AG04450 (cell line): ENCODE measurements around the gene PRM3. TPM values are rescaled to one million over a fixed set of nuclear protein-coding genes. Genes with fewer than 3 reads are reported as not detected.

ENCODE experiments used
- CTCF ChIA-PET: fragments of 300-600, 350-600 bp; formaldehyde crosslinking; extraction: SDS; loops from one replicate; lab custom pipeline; 2022; ENCODE audit warnings: antibody characterized with exemption, inconsistent platforms; lab: Charles Lee
- POLR2A ChIA-PET: fragments of 350-600 bp; formaldehyde crosslinking; extraction: SDS; loops from one replicate; lab custom pipeline; 2021; ENCODE audit warnings: antibody characterized with exemption, inconsistent platforms; lab: Yijun Ruan, JAX
- DNase-seq: peaks from one replicate; pipeline ENCODE4 v3.0.0-alpha.2; 2011; ENCODE audit warnings: low read depth, low spot score
- H3K27ac ChIP-seq: one replicate; pipeline ENCODE4 v1.5.1; 2012; ENCODE audit warnings: low read depth, low read length, control low read depth
- H3K27me3 ChIP-seq: one replicate; pipeline ENCODE4 v1.6.0; 2012; ENCODE audit warnings: low read length; ENCODE audit not compliant: control insufficient read depth, insufficient read depth
- H3K4me3 ChIP-seq: 2 replicates; pipeline ENCODE4 v1.5.1; 2011; ENCODE audit warnings: mild to moderate bottlenecking, low read depth, low read length, control low read depth
- H3K9me3 ChIP-seq: 2 replicates; pipeline ENCODE4 v1.5.1; 2012; ENCODE audit warnings: low read length; ENCODE audit not compliant: control insufficient read depth, insufficient read depth
- polyA plus RNA-seq: library from polyadenylated mRNA; depleted of rRNA; stranded (reverse); fragments of >200 nt; gene quantifications from 2 replicates; pipeline ENCODE4 v1.2.3, GENCODE V29; 2011
- TF ChIP-seq, protein P1 (sequence below): IDR thresholded peaks from 2 replicates; pipeline ENCODE4 v1.5.1; 2011; ENCODE audit warnings: low read depth, low read length, control low read depth, inconsistent platforms

PRM3 gene
- polyA plus RNA-seq, 1 experiment: not detected

DNA sequence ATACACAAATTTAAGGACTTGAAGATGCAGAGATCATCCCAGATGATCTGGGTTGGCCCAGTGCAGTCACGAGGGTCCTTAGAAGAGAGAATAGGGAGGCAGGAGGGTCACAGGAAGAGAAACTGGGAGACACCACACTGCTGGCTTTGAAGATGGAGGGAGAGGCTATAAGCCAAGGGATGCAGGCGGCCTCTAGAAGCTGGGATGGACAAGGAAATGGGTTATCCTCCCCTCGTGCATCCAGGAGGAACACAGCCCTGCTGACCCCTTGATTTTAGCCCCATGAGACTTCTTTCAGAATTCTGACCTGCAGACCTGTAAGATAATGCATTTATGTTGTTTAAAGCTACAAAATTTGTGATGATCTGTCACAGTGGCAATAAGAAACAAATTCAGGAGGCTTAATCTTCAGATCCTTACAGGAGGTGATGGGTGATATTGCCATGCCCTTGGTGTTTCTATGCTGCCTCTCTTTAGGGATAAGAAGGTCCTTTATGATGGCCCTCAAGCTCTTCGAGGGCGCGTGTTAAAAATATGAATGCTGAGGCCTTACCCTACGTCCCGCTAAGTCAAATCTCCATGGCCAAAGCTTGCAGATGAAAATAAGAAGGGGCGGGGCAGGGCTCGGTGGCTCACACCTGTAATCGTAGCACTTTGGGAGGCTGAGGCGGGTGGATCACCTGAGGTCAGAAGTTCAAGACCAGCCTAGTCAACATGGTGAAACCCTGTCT lies 4.3 kb upstream of the PRM3 start:
- ChIA-PET POLR2A (no interaction called here), CTCF (no interaction called here)
- TF ChIP-seq, protein P1, sequence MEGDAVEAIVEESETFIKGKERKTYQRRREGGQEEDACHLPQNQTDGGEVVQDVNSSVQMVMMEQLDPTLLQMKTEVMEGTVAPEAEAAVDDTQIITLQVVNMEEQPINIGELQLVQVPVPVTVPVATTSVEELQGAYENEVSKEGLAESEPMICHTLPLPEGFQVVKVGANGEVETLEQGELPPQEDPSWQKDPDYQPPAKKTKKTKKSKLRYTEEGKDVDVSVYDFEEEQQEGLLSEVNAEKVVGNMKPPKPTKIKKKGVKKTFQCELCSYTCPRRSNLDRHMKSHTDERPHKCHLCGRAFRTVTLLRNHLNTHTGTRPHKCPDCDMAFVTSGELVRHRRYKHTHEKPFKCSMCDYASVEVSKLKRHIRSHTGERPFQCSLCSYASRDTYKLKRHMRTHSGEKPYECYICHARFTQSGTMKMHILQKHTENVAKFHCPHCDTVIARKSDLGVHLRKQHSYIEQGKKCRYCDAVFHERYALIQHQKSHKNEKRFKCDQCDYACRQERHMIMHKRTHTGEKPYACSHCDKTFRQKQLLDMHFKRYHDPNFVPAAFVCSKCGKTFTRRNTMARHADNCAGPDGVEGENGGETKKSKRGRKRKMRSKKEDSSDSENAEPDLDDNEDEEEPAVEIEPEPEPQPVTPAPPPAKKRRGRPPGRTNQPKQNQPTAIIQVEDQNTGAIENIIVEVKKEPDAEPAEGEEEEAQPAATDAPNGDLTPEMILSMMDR: no peak
- no peak for DNase-seq
- H3K4me3 ChIP-seq: no peak overlapping the region
- no peak overlapping the region for H3K27ac ChIP-seq
- H3K9me3 ChIP-seq: peaks cover 3% of the 10 kb centered on the region; the same call in 1 of the 2 replicates
- peaks cover 12% of the 10 kb centered on the region for H3K27me3 ChIP-seq

DNA sequence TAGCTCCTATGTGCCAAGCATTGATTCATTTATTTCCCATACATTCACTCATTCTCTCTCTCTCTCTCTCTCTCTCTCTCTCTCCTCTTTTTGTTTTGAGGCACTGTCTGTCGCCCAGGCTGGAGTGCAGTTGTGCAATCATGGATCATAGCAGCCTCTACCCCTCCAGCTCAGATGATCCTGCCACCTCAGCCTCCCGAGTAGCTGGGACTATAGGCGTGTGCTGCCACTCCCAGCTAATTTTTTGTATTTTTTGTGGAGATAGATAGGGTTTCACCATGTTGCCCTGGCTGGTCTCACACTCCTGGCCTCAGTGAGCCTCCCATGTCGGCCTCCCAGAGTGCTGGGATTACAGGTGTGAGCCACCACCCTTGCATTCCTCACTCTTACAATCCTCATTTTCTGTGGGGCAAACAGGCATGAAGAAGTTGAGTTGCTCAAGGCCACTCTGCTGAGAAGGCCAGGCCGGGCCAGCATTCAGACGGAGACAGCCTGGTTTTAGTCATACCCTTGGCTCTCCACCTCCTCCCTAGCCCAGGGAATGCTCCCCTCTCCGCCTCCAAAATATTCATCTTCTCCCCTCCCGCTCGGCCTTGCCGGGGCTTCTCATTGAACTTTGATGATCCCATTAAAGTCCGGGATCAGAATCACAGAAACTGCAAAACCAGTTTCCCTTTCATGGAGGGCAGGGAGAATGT lies 3.6 kb upstream of the PRM3 start:
- CTCF ChIA-PET: no interaction called here
- Histone ChIP-seq H3K4me3 (no peak overlapping the region), H3K27me3 (peaks cover 12% of the 10 kb centered on the region), H3K27ac (no peak overlapping the region), H3K9me3 (peaks cover 3% of the 10 kb centered on the region; the same call in 1 of the 2 replicates)
- no peak for DNase-seq
- TF ChIP-seq, protein P1: no peak
- POLR2A ChIA-PET: no interaction called here

DNA sequence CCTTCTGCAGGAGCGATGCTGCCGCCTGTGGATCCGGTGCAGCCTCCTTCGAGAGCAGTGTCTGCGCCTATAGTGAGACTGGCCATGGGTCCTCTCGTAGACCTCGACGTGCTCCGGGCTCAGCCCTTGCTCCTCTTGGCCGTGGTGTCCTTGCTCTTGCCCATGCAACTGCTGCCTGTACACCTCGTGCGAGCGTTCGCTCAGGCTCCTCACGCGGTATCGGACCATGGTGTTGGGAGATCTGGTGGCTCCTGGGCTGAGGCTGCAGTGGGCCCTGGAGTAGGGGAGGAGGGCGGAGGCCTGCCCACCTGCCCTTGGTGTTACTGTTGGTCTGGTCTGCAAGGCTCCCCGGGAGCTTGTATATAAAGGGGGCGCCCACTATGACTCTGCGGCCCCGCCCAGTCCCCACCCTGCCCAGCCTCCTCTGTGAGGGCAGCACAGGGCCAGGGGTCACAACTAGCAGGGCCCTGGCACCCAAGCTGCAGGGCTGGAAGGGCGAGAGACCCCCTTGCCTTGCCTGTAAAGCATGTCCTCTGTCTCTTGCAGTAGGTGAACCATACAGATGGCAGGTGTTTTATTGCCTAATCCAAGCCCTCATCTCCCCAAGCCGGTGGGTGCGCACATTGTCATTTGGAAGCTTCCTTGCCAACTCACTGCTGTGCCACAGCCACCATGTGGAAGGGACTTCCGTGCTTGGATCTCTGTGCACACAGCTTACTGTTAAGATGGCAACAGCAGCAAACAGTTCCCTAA lies 2.9 kb upstream of the PRM3 start, which contains the start of gene PRM2:
TSS of gene PRM2 (minus strand) at position 338 of the 753 bp plus-strand sequence. CDS start at position 228, 110 bp downstream.
- TF ChIP-seq, protein P1: no peak
- Histone ChIP-seq H3K27ac (no peak within 1 kb of the TSS), H3K9me3 (peaks cover 3% of the 10 kb centered on the region; the same call in 1 of the 2 replicates), H3K4me3 (no peak within 1 kb of the TSS), H3K27me3 (peaks cover 12% of the 10 kb centered on the region)
- no peak for DNase-seq
- ChIA-PET POLR2A (no interaction called here), CTCF (no interaction called here)

DNA sequence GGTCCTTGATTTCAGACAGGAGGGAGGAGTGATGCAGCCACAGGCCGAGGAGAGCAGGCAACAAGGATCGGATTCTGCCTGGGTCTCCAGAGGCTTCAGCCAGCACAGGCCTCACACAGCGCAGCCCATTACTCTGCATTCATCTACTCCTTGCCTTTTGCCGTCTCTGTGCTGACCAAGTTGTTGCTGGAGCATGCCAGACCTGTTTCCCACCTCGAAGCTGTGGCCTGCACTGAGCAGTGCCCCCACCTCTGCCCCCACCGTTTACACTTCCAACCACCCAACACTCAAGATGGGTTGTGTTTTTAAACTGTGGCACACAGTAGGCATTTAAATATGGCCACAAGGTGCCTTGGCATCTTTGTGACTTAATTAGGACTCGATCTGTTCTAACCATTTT lies 1.5 kb upstream of the PRM3 start:
- H3K27ac ChIP-seq: no peak overlapping the region
- no peak for DNase-seq
- no peak overlapping the region for H3K4me3 ChIP-seq
- H3K27me3 ChIP-seq: peaks cover 12% of the 10 kb centered on the region
- CTCF ChIA-PET: interaction anchor here (0.7 kb wide), 1 partner anchor 310 kb away, joined by 3 read pairs; no protein-coding TSS in a partner anchor
- H3K9me3 ChIP-seq: peaks cover 3% of the 10 kb centered on the region; the same call in 1 of the 2 replicates
- TF ChIP-seq, protein P1: no peak
- POLR2A ChIA-PET: no interaction called here
